Activated T-cell treated with anti-CD3 and anti-CD28 coated beads, Interleukin-2, amount 50 U/mL, for 1 hour (primary cell): ENCODE data around the gene NT5M.
"Not testable (repeated sequence)": the region's sequence is repeated elsewhere in the genome, so short reads cannot be mapped to it uniquely, and the experiment has no call there.

ENCODE experiments used
- DNase-seq: peaks from one replicate; pipeline ENCODE4 v3.0.0-alpha.2; 2020

Gene NT5M

GRCh38 chr17:17303010-17303846 lies at the start of gene NT5M:
TSS of gene NT5M (plus strand) at chr17:17303373. CDS start at chr17:17303551, 178 bp downstream.
- DNase-seq, result peak; percentile 75

GRCh38 chr17:17253406-17253805 lies 49.8 kb upstream of the NT5M start:
- DNase-seq, result no peak

GRCh38 chr17:17254036-17254435 lies 49.1 kb upstream of the NT5M start:
- DNase-seq, result no peak

- not testable (repeated sequence) for DNase-seq
Observed at GRCh38 chr17:17255689-17256088, 47.5 kb upstream of the NT5M start.

GRCh38 chr17:17256316-17256715 lies 46.9 kb upstream of the NT5M start:
- DNase-seq, result no peak

- DNase-seq, result no peak
Observed at GRCh38 chr17:17258011-17258410, 45.2 kb upstream of the NT5M start.

GRCh38 chr17:17258998-17259397 lies 44.2 kb upstream of the NT5M start:
- no peak for DNase-seq

- DNase-seq, result no peak
Observed at GRCh38 chr17:17264430-17264829, 38.7 kb upstream of the NT5M start.

- peak; percentile 31 for DNase-seq
Observed at GRCh38 chr17:17269926-17270773, 33.0 kb upstream of the NT5M start.

- no peak for DNase-seq
Observed at GRCh38 chr17:17275971-17276370, 27.2 kb upstream of the NT5M start.

- not testable (repeated sequence) for DNase-seq
Observed at GRCh38 chr17:17277431-17277830, 25.7 kb upstream of the NT5M start.

GRCh38 chr17:17279316-17279715 lies 23.9 kb upstream of the NT5M start:
- no peak for DNase-seq

GRCh38 chr17:17280613-17281549 lies 22.3 kb upstream of the NT5M start, which contains the start of gene COPS3:
TSS of gene COPS3 (minus strand) at chr17:17281246. CDS start at chr17:17281186, 60 bp downstream.
- DNase-seq, result peak; percentile 95

GRCh38 chr17:17285951-17286350 lies 17.2 kb upstream of the NT5M start:
- no peak for DNase-seq

GRCh38 chr17:17289086-17289485 lies 14.1 kb upstream of the NT5M start:
- DNase-seq, result no peak

- DNase-seq, result no peak
Observed at GRCh38 chr17:17289701-17290100, 13.5 kb upstream of the NT5M start.

- DNase-seq, result no peak
Observed at GRCh38 chr17:17295141-17295540, 8.0 kb upstream of the NT5M start.

GRCh38 chr17:17297217-17297616 lies 6.0 kb upstream of the NT5M start:
- DNase-seq, result no peak

GRCh38 chr17:17298108-17298507 lies 5.1 kb upstream of the NT5M start:
- no peak for DNase-seq

- DNase-seq, result peak; percentile 63
Observed at GRCh38 chr17:17300624-17301568, 2.3 kb upstream of the NT5M start.

GRCh38 chr17:17301659-17302058 lies 1.5 kb upstream of the NT5M start:
- not testable (repeated sequence) for DNase-seq
